Astrocyte of the cerebellum (primary cell): Measurements from ENCODE around the gene AATF.

Experiments
- DNase-seq: peaks from one replicate; pipeline ENCODE4 v3.0.0-alpha.2; 2011; ENCODE audit warnings: low read depth
- H3K4me3 ChIP-seq: 2 replicates; pipeline ENCODE4 v1.5.1; 2011; ENCODE audit warnings: mild to moderate bottlenecking, low read depth, low read length, moderate library complexity
- CTCF ChIP-seq: IDR thresholded peaks from 2 replicates; pipeline ENCODE4 v1.5.1; 2012; ENCODE audit warnings: low read length, low read depth, moderate library complexity, mild to moderate bottlenecking; ENCODE audit errors: missing control alignments
- in situ Hi-C: cut with HindIII; loops from 2 replicates; pipeline ENCODE4 v1.10.0; 2017; ENCODE audit warnings: low sequenced_read_pairs

Gene AATF

GRCh38 chr17:36978810-36979564 lies 30.2 kb downstream of the AATF start:
- TF ChIP-seq CTCF = no peak

GRCh38 chr17:36979565-36979941 lies 30.8 kb downstream of the AATF start:
- DNase-seq = no peak
- no peak for TF ChIP-seq CTCF
- in situ Hi-C loops = no loop called here
- no peak overlapping the region for H3K4me3 ChIP-seq

More at GRCh38 chr17:36978810-36979564, 30.2 kb downstream of the AATF start:
- H3K4me3 ChIP-seq = no peak overlapping the region
- DNase-seq = no peak
- in situ Hi-C loops = no loop called here

GRCh38 chr17:36980280-36980761 lies 31.6 kb downstream of the AATF start:
- no peak overlapping the region for H3K4me3 ChIP-seq
- peak; percentile 11 for DNase-seq
- in situ Hi-C loops = no loop called here
- TF ChIP-seq CTCF = no peak

- TF ChIP-seq CTCF = no peak
- in situ Hi-C loops = no loop called here
- no peak overlapping the region for H3K4me3 ChIP-seq
- DNase-seq = no peak
Measured at GRCh38 chr17:36983618-36984017, 34.9 kb downstream of the AATF start.

- in situ Hi-C loops = no loop called here
- TF ChIP-seq CTCF = no peak
- H3K4me3 ChIP-seq = no peak overlapping the region
- no peak for DNase-seq
Measured at GRCh38 chr17:36989173-36989572, 40.4 kb downstream of the AATF start.

GRCh38 chr17:36992701-36993100 lies 43.9 kb downstream of the AATF start:
- in situ Hi-C loops = no loop called here
- TF ChIP-seq CTCF = no peak
- H3K4me3 ChIP-seq = no peak overlapping the region
- no peak for DNase-seq

- no peak for TF ChIP-seq CTCF
- no peak overlapping the region for H3K4me3 ChIP-seq
- no peak for DNase-seq
- in situ Hi-C loops = no loop called here
Measured at GRCh38 chr17:36993227-36993626, 44.5 kb downstream of the AATF start.
